H1 (cell line): ENCODE measurements around the gene TP73. TPM values are rescaled to one million over a fixed set of nuclear protein-coding genes. Genes with fewer than 3 reads are reported as not detected.

ENCODE experiments used
- CTCF ChIA-PET: fragments of 300-600 bp; sonication (Branson Sonifier 250); formaldehyde crosslinking; loops from one replicate; lab custom pipeline; 2021; ENCODE audit not compliant: partially characterized antibody; lab: Charles Lee
- POLR2A ChIA-PET: fragments of 300-600 bp; sonication (Branson Sonifier 250); formaldehyde crosslinking; loops from one replicate; lab custom pipeline; 2021; ENCODE audit warnings: inconsistent platforms; ENCODE audit not compliant: partially characterized antibody; lab: Charles Lee
- DNase-seq, 2 experiments: peaks; one replicate each; pipeline versions ENCODE4 v3.0.0 to v3.0.0-alpha.2; 2010 to 2022; ENCODE audit warnings: low spot score in 2 of 2, low read depth in 1 of 2, mixed read lengths in 1 of 2
- FAIRE-seq: peaks from 2 replicates; lab custom pipeline; 2011; peaks lifted over from hg19 to GRCh38; lab: Jason Lieb, UNC
- H2AFZ ChIP-seq: 2 replicates; pipeline ENCODE4 v1.8.1; 2012; ENCODE audit warnings: low read length, inconsistent platforms
- H2AK5ac ChIP-seq: 2 replicates; pipeline ENCODE4 v1.6.1; 2013; ENCODE audit warnings: low read depth, low read length
- H2BK120ac ChIP-seq: replicated peaks from 2 replicates; pipeline ENCODE3; 2013; ENCODE audit warnings: low read depth, low read length, inconsistent platforms
- H2BK12ac ChIP-seq: 2 replicates; pipeline ENCODE4 v1.6.1; 2013; ENCODE audit warnings: low read depth, low read length
- H2BK15ac ChIP-seq: 2 replicates; pipeline ENCODE4 v1.6.1; 2013; ENCODE audit warnings: low read length
- H2BK20ac ChIP-seq: 2 replicates; pipeline ENCODE4 v1.6.1; 2013; ENCODE audit warnings: low read length
- H2BK5ac ChIP-seq: 2 replicates; pipeline ENCODE4 v1.6.1; 2013; ENCODE audit warnings: low read depth, low read length
- H3K14ac ChIP-seq: 2 replicates; pipeline ENCODE4 v1.6.1; 2013; ENCODE audit warnings: inconsistent platforms; ENCODE audit not compliant: insufficient read length
- H3K18ac ChIP-seq: 2 replicates; pipeline ENCODE4 v1.6.1; 2013; ENCODE audit warnings: low read length; ENCODE audit errors: extremely low read depth
- H3K23ac ChIP-seq: 2 replicates; pipeline ENCODE4 v1.6.1; 2013; ENCODE audit warnings: inconsistent platforms; ENCODE audit not compliant: insufficient read length
- H3K23me2 ChIP-seq: 2 replicates; pipeline ENCODE4 v1.6.1; 2013; ENCODE audit warnings: low read depth, low read length
- H3K27ac ChIP-seq: 2 replicates; pipeline ENCODE4 v1.6.1; 2011; ENCODE audit warnings: low read depth, low read length, inconsistent platforms
- H3K27me3 ChIP-seq, 4 experiments: replicated peaks in 1 of 4; 1 replicate in 1 of 4; 2 replicates in 3 of 4; pipeline versions ENCODE4 v1.6.1 to v1.8.1; 2011 to 2013; ENCODE audit warnings: low read length in 3 of 4, mild to moderate bottlenecking in 3 of 4, inconsistent platforms in 2 of 4, mixed read lengths in 2 of 4, moderate library complexity in 1 of 4; ENCODE audit not compliant: control insufficient read depth in 3 of 4, insufficient read depth in 3 of 4; ENCODE audit errors: extremely low read depth in 1 of 4
- H3K36me3 ChIP-seq, 4 experiments: 2 replicates each; pipeline versions ENCODE4 v1.6.1 to v1.8.1; 2011 to 2013; ENCODE audit warnings: mild to moderate bottlenecking in 4 of 4, low read length in 3 of 4, moderate library complexity in 2 of 4, control low read depth in 1 of 4, inconsistent platforms in 1 of 4; ENCODE audit not compliant: insufficient read depth in 4 of 4, control insufficient read depth in 2 of 4
- H3K4ac ChIP-seq: replicated peaks from 2 replicates; pipeline ENCODE3; 2013; ENCODE audit warnings: low read length, low read depth, mixed read lengths, inconsistent platforms; ENCODE audit not compliant: insufficient read length
- H3K4me1 ChIP-seq, 4 experiments: replicated peaks in 1 of 4; 1 replicate in 1 of 4; 2 replicates in 3 of 4; pipeline versions ENCODE4 v1.6.1 to v1.8.1; 2011 to 2013; ENCODE audit warnings: low read length in 3 of 4, inconsistent platforms in 2 of 4, mixed read lengths in 1 of 4; ENCODE audit not compliant: insufficient read depth in 4 of 4, control insufficient read depth in 3 of 4
- H3K4me2 ChIP-seq, 2 experiments: 2 replicates each; pipeline versions ENCODE4 v1.6.1 to v1.8.1; 2011 to 2013; ENCODE audit warnings: low read depth in 2 of 2, low read length in 2 of 2, control low read depth in 1 of 2, inconsistent platforms in 1 of 2, mild to moderate bottlenecking in 1 of 2; ENCODE audit not compliant: insufficient read depth in 1 of 2
- H3K4me3 ChIP-seq, 4 experiments: fragments of 200-600, 300-600 bp in 1 of 4; sonication (generic), shearing (Covaris generic), sonication (Bioruptor Twin) in 1 of 4; 2 replicates each; pipeline versions ENCODE4 v1.5.1 to v1.8.1; 2011 to 2016; ENCODE audit warnings: low read length in 4 of 4, low read depth in 3 of 4, control low read depth in 2 of 4, inconsistent platforms in 2 of 4, mild to moderate bottlenecking in 2 of 4, mixed read lengths in 1 of 4, moderate library complexity in 1 of 4; ENCODE audit not compliant: insufficient read depth in 2 of 4; ENCODE audit errors: extremely low read depth in 1 of 4
- H3K56ac ChIP-seq: replicated peaks from 2 replicates; pipeline ENCODE3; 2013; ENCODE audit warnings: low read depth, mild to moderate bottlenecking, mixed read lengths, low read length, inconsistent platforms; ENCODE audit not compliant: insufficient read length
- H3K79me1 ChIP-seq: 2 replicates; pipeline ENCODE4 v1.6.1; 2013; ENCODE audit warnings: low read depth, low read length, control low read depth
- H3K79me2 ChIP-seq, 2 experiments: 2 replicates each; pipeline versions ENCODE4 v1.6.1 to v1.8.1; 2012 to 2013; ENCODE audit warnings: low read length in 2 of 2, mild to moderate bottlenecking in 2 of 2, inconsistent platforms in 1 of 2; ENCODE audit not compliant: insufficient read depth in 2 of 2, control insufficient read depth in 1 of 2
- H3K9ac ChIP-seq, 4 experiments: replicated peaks in 1 of 4; 1 replicate in 1 of 4; 2 replicates in 3 of 4; pipeline versions ENCODE4 v1.6.1 to v1.8.1; 2011 to 2013; ENCODE audit warnings: low read depth in 3 of 4, low read length in 3 of 4, control low read depth in 2 of 4, mild to moderate bottlenecking in 2 of 4, moderate library complexity in 2 of 4, inconsistent platforms in 1 of 4; ENCODE audit errors: extremely low read depth in 1 of 4
- H3K9me3 ChIP-seq, 2 experiments: 2 replicates each; pipeline versions ENCODE4 v1.6.1 to v1.8.1; 2012 to 2013; ENCODE audit warnings: mild to moderate bottlenecking in 2 of 2, moderate library complexity in 2 of 2, control low read depth in 1 of 2, inconsistent platforms in 1 of 2, low read depth in 1 of 2, low read length in 1 of 2, mixed read lengths in 1 of 2; ENCODE audit not compliant: insufficient read depth in 2 of 2
- H4K20me1 ChIP-seq, 2 experiments: replicated peaks in 1 of 2; 2 replicates each; pipeline versions ENCODE3 to v1.8.1; 2011 to 2013; ENCODE audit warnings: inconsistent platforms in 2 of 2, low read length in 2 of 2, mild to moderate bottlenecking in 1 of 2; ENCODE audit not compliant: insufficient read depth in 2 of 2, control insufficient read depth in 1 of 2
- H4K5ac ChIP-seq: 2 replicates; pipeline ENCODE4 v1.6.1; 2013; ENCODE audit warnings: low read length, low read depth, mixed read lengths, inconsistent platforms; ENCODE audit not compliant: insufficient read length
- H4K8ac ChIP-seq: 2 replicates; pipeline ENCODE4 v1.8.0; 2013; ENCODE audit warnings: mild to moderate bottlenecking, moderate library complexity, low read length, inconsistent platforms; ENCODE audit not compliant: insufficient read depth; ENCODE audit errors: extremely low read depth
- H4K91ac ChIP-seq: replicated peaks from 2 replicates; pipeline ENCODE3; 2013; ENCODE audit warnings: low read length, mixed read lengths, inconsistent platforms; ENCODE audit not compliant: insufficient read length
- BACH1 ChIP-seq: IDR thresholded peaks from 2 replicates; pipeline ENCODE4 v1.6.1; 2012; ENCODE audit warnings: low read length, improper control_type of control experiment
- CEBPB ChIP-seq: IDR thresholded peaks from 2 replicates; pipeline ENCODE4 v1.6.1; 2012; ENCODE audit warnings: low read depth, low read length
- KDM5A ChIP-seq: fragments of 200-600 bp; IDR thresholded peaks from 2 replicates; pipeline ENCODE4 v1.7.1; 2012; ENCODE audit warnings: mild to moderate bottlenecking, low read length, inconsistent platforms, mixed read lengths
- RAD21 ChIP-seq, 2 experiments: IDR thresholded peaks in 1 of 2; conservative IDR thresholded peaks in 1 of 2; 2 replicates each; pipeline ENCODE4 v1.6.1; 2011; ENCODE audit warnings: low read depth in 2 of 2, low read length in 2 of 2, improper control_type of control experiment in 1 of 2, inconsistent platforms in 1 of 2, mild to moderate bottlenecking in 1 of 2, moderate library complexity in 1 of 2
- SUZ12 ChIP-seq: fragments of 200-600 bp; sonication (generic); IDR thresholded peaks from 2 replicates; pipeline ENCODE4 v1.6.1; 2012; ENCODE audit warnings: mild to moderate bottlenecking, inconsistent platforms, low read length, moderate library complexity, mixed read lengths
- WGBS, 2 experiments: shearing (Covaris generic) in 1 of 2; methylation state at CpG; one replicate each; pipeline versions ENCODE4 v1.1.6 to v1.1.7; 2013 to 2015; ENCODE audit warnings: low lambda C conversion rate in 2 of 2, mixed read lengths in 2 of 2, inconsistent platforms in 1 of 2, low coverage in 1 of 2, missing lambda C conversion rate in 1 of 2; ENCODE audit not compliant: insufficient replicate concordance in 2 of 2, insufficient coverage in 1 of 2, insufficient read length in 1 of 2; ENCODE audit errors: extremely low coverage in 1 of 2, missing lambda C conversion rate in 1 of 2; 5-methylcytosine and 5-hydroxymethylcytosine counted together
- polyA plus RNA-seq, 7 experiments: library from polyadenylated mRNA; depleted of rRNA in 3 of 7; stranded (reverse) in 5 of 7; unstranded in 2 of 7; fragments of >200 nt in 5 of 7; fragments of 200-250 nt in 2 of 7; gene quantifications; 1 replicate in 5 of 7; 2 replicates in 1 of 7; 4 replicates in 1 of 7; pipeline versions ENCODE4 v1.2.1 to v1.2.3, GENCODE V29; 2011 to 2013; ENCODE audit warnings: missing spikeins in 2 of 7, mixed read lengths in 2 of 7
- total RNA-seq: library from RNA; stranded (reverse); fragmentation: NEBNext Ultra II Directional; extraction: Animal tissue kit (Norgen Biotek cat#: 25700); gene quantifications from 2 replicates; pipeline ENCODE4 v1.2.1, GENCODE V29; 2021

Gene TP73
- total and polyA plus RNA-seq, 2 of the 8 experiments (the other 6 are each of a cell fraction or from before 2014, with no cell fraction given): 2.6 to 3.1 TPM

- Histone ChIP-seq H3K4me2 (no peak overlapping the region), H3K23me2 (no peaks in the 10 kb centered on the region), H3K23ac (no peak overlapping the region), H3K27ac (no peak overlapping the region), H2BK5ac (no peak overlapping the region), H2BK15ac (no peak overlapping the region), H3K4me3 (no peak overlapping the region), H3K27me3 (peaks cover 0 to 2% (median 0%) of the 10 kb centered on the region in 4 experiments; a peak in 2 of 7 replicates), H4K8ac (peak overlapping the region; percentile 68), H3K36me3 (no peaks in the 10 kb centered on the region), H3K4me1 (no peaks in the 10 kb centered on the region), H3K79me2 (no peaks in the 10 kb centered on the region), H3K56ac (no peak overlapping the region), H3K9ac (no peak overlapping the region), H2BK12ac (no peak overlapping the region), H2BK120ac (no peak overlapping the region), H3K14ac (no peak overlapping the region), H2AK5ac (no peak overlapping the region), H4K5ac (no peak overlapping the region), H3K4ac (no peak overlapping the region), H3K79me1 (no peaks in the 10 kb centered on the region), H3K18ac (no peak overlapping the region), H2BK20ac (no peak overlapping the region), H4K91ac (no peak overlapping the region), H3K9me3 (peaks cover 3 to 7% of the 10 kb centered on the region in 2 experiments; a peak in 1 of 4 replicates), H2AFZ (no peak overlapping the region), H4K20me1 (no peaks in the 10 kb centered on the region)
- 91% methylated on average over 11 of the region's 12 CpGs; no CpG with 5 or more reads in 1 of the 2 experiments for WGBS, 2 experiments
- FAIRE-seq: no peak
- POLR2A ChIA-PET: interaction anchor here (1.0 kb wide), 1 partner anchor 33 kb away, joined by 3 read pairs; the partner anchor contains the start of gene LRRC47
- DNase-seq: no peak
- CTCF ChIA-PET: no interaction called here
- TF ChIP-seq KDM5A: no peak
- no peak for TF ChIP-seq BACH1
- TF ChIP-seq SUZ12: no peak
- TF ChIP-seq CEBPB: no peak
- no peak for TF ChIP-seq RAD21 (IDR thresholded peaks at IDR 0.05 in 1 of 2, conservative IDR thresholded peaks at IDR 0.05 in 1 of 2; ENCODE audit: low read depth in 2 of 2, low read length in 2 of 2)
Measured at GRCh38 chr1:3762873-3763228, 110.5 kb downstream of the TP73 start.
